ENCODE data around the gene MFN1.
A peak's percentile ranks its signal among the peaks of the same experiment; 100 is the strongest.

Gene MFN1

GRCh38 chr3:179425075-179425474 lies 77.6 kb downstream of the MFN1 start:
- Histone ChIP-seq H3K27me3 (replicated peaks; ENCODE audit: control insufficient read depth, insufficient read depth, low read length) (no peaks in the 10 kb centered on the region), H3K36me3 (ENCODE audit: control insufficient read depth, insufficient read depth, low read length) (no peaks in the 10 kb centered on the region), H3K4me3 (replicated peaks; ENCODE audit: low read depth, low read length) (no peak overlapping the region)
- TF ChIP-seq, protein P1, sequence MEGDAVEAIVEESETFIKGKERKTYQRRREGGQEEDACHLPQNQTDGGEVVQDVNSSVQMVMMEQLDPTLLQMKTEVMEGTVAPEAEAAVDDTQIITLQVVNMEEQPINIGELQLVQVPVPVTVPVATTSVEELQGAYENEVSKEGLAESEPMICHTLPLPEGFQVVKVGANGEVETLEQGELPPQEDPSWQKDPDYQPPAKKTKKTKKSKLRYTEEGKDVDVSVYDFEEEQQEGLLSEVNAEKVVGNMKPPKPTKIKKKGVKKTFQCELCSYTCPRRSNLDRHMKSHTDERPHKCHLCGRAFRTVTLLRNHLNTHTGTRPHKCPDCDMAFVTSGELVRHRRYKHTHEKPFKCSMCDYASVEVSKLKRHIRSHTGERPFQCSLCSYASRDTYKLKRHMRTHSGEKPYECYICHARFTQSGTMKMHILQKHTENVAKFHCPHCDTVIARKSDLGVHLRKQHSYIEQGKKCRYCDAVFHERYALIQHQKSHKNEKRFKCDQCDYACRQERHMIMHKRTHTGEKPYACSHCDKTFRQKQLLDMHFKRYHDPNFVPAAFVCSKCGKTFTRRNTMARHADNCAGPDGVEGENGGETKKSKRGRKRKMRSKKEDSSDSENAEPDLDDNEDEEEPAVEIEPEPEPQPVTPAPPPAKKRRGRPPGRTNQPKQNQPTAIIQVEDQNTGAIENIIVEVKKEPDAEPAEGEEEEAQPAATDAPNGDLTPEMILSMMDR (IDR thresholded peaks at IDR 0.05; ENCODE audit: insufficient read depth, low read length, poor library complexity, severe bottlenecking): no peak
- no peak for DNase-seq (ENCODE audit: extremely low read depth, insufficient read length)

DNA sequence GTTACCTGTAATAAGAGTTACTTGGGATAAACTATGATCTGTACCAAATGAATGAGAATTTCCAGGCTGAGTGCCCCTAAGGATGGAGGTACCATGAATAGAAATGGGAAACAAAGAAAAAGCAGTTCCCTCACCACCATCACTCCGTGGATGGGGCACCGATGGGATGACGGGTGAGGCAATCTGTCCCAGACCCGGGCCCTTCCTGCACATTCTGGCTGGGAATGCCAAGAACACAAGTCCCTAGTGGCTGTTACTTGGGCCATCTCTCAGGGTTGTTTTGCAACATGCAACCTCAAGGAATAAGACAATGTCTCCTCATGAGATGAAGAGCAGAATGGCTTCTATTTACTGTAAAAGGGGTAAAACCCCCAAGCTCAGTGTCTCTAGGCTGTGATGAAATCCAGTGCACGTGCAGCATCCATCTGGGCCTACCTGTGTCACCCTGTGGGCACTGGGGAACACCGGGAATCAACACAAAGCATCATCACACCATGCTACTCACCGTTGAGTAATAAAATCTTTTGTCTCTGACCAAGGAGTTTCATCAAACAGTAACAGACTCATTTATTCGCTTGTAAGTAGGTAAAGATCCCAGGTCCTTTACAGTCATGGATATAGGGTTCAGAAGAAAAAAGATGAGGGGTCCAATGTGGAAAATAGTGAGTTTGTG lies 81.5 kb downstream of the MFN1 start:
- H3K4me3 ChIP-seq (replicated peaks; ENCODE audit: low read depth, low read length): no peak overlapping the region
- no peaks in the 10 kb centered on the region for H3K27me3 ChIP-seq (replicated peaks; ENCODE audit: control insufficient read depth, insufficient read depth, low read length)
- H3K36me3 ChIP-seq (ENCODE audit: control insufficient read depth, insufficient read depth, low read length): no peaks in the 10 kb centered on the region
- TF ChIP-seq, protein P1 (IDR thresholded peaks at IDR 0.05; ENCODE audit: insufficient read depth, low read length, poor library complexity, severe bottlenecking): no peak
- DNase-seq (ENCODE audit: extremely low read depth, insufficient read length): no peak

- TF ChIP-seq, protein P1 (IDR thresholded peaks at IDR 0.05; ENCODE audit: insufficient read depth, low read length, poor library complexity, severe bottlenecking): no peak
- Histone ChIP-seq H3K36me3 (ENCODE audit: control insufficient read depth, insufficient read depth, low read length) (no peaks in the 10 kb centered on the region), H3K4me3 (replicated peaks; ENCODE audit: low read depth, low read length) (no peak overlapping the region), H3K27me3 (replicated peaks; ENCODE audit: control insufficient read depth, insufficient read depth, low read length) (no peaks in the 10 kb centered on the region)
- no peak for DNase-seq (ENCODE audit: extremely low read depth, insufficient read length)
Measured at GRCh38 chr3:179430277-179430870, 82.9 kb downstream of the MFN1 start.

DNA sequence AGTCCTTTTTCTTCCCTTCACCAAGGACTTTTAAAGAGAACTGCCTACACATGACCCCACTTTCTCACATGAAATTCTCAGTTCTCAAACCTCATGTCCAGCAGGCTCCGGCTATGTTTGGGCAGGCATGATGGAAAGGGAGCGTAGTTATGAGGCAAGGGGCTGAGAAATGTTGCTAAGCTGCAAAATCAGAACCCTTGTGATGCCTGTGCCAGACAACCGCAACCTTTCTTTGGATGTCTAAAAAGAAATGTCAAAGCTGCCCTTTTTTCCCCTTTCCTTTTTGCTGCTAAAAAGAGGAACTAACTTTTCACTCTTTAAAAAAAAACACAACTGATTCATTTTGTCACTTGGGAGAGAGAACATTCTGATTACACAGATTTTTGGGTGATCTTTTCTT lies 84.5 kb downstream of the MFN1 start:
- DNase-seq (ENCODE audit: extremely low read depth, insufficient read length): peak; percentile 38
- TF ChIP-seq, protein P1 (IDR thresholded peaks at IDR 0.05; ENCODE audit: insufficient read depth, low read length, poor library complexity, severe bottlenecking): no peak
- H3K27me3 ChIP-seq (replicated peaks; ENCODE audit: control insufficient read depth, insufficient read depth, low read length): no peaks in the 10 kb centered on the region
- no peaks in the 10 kb centered on the region for H3K36me3 ChIP-seq (ENCODE audit: control insufficient read depth, insufficient read depth, low read length)
- no peak overlapping the region; the same call in 1 of the 2 replicates for H3K4me3 ChIP-seq (replicated peaks; ENCODE audit: low read depth, low read length)

DNA sequence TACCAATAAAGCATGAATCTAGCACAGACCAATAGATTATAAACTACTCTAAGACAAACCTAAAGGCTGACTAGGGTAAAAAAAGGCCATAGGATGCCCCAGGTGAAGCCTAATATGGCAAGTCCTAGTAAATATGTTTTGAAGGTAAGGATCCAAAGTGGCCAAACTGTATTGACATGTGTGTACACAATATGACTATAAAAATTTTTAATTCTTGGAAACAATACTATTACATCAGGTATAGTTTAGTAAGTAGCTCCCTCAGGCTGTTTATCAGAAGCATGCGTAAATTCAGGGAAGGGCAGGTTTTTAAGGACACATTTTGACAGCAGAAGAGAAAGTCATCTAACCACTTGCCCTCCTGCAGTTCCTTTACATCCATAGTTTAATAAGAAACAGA lies 84.9 kb downstream of the MFN1 start:
- no peaks in the 10 kb centered on the region for H3K27me3 ChIP-seq (replicated peaks; ENCODE audit: control insufficient read depth, insufficient read depth, low read length)
- TF ChIP-seq, protein P1 (IDR thresholded peaks at IDR 0.05; ENCODE audit: insufficient read depth, low read length, poor library complexity, severe bottlenecking): no peak
- no peak for DNase-seq (ENCODE audit: extremely low read depth, insufficient read length)
- H3K36me3 ChIP-seq (ENCODE audit: control insufficient read depth, insufficient read depth, low read length): no peaks in the 10 kb centered on the region
- H3K4me3 ChIP-seq (replicated peaks; ENCODE audit: low read depth, low read length): no peak overlapping the region
